T-helper 2 cell treated with Interferon-gamma antibody and Interleukin-4, amounts not matched to agents 100 ng/mL and 5 ng/mL, for 36 hours (primary cell): ENCODE results near the gene CHRD. TPM values are rescaled to one million over a fixed set of nuclear protein-coding genes. Genes with fewer than 3 reads are reported as not detected.
"Not testable (repeated sequence)": the region's sequence is repeated elsewhere in the genome, so short reads cannot be mapped to it uniquely, and the experiment has no call there.

Source experiments
- intact Hi-C: fragments of 100-400 bp; cut with micrococcal nuclease; formaldehyde crosslinking; loops from one replicate; pipeline ENCODE4 v1.15.1; 2023
- total RNA-seq: library from RNA; stranded (reverse); gene quantifications from 2 replicates; pipeline ENCODE4 v1.2.3, GENCODE V29; 2022

Gene CHRD
- total RNA-seq, 1 donor from 2014 or later: not detected

DNA sequence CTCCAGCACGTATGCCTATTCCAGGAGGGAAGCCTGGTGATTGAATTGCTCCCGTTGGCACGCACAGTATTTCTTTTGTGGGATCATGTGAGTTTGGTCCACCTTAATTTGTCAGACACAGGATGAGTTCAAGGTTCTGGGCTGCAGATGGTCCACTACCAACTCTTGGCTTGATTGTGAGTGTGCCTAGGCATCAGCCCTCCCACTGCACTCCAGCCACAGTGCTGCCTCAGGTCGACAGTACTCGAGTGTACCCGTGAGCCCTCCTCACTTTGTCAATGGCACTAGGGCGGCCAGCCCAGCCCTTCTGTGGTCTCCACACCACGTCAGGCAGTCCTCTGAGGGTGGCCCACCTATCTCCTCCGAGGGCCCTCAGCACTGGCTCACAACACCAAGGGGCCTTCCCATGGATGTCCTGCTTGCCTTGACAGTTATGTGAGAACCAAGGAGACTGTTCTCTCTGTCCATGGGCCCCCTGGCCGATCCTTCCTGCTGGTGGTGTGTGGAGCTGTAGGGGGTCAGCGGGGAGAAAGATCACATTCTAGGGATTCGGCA lies 30.2 kb downstream of the CHRD start:
- intact Hi-C loops: no loop called here

DNA sequence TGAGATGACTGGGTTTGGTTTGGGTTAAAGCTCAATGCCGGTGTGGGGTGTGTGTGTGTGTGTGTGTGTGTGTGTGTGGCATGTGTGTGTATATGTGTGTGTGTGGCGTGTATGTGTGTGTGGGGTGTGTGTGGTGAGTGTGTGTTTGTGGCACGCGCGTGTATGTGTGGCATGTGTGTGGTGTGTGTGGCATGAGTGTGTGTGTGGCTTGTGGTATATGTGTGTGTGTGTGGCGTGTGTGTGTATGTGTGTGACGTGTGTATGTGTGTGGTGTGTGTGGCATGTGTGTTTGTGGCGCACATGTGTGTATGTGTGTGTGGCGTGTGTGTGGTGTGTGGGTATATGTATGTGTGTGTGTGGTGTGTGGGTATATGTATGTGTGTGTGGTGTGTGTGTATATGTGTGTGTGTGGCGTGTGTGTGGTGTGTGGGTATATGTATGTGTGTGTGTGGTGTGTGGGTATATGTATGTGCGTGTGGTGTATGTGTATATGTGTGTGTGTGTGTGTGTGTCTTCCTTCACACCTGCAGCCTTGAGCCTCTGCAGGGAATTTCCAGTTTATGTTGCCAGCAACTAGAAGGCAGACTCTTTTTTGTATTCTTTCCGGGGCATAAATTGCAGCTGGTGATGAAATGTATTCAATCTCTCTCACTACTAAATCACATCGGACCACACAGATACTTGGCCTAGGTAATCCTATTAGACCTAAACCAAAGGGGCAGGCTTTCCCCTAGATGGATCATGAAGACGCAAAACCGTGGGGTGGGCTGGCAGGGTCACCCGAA lies 34.8 kb downstream of the CHRD start:
- intact Hi-C loops: loop anchor here (5.0 kb wide), 2 partner anchors 42 to 98 kb away; no protein-coding TSS in a partner anchor

DNA sequence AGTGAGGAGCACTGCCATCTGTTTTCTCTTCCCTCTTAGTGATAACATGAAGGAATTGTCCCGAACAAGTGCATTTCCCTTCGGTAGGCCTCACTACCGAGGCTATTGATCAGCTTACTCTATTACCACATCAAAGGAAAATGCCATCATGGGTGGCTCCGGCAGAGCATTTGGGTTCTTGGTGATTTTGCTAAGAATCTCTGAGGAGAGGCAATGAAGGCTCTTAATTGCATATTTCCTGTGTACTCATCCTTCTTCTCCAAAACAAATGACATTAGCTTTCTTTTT lies 35.3 kb downstream of the CHRD start:
- intact Hi-C loops: loop anchor here (5.0 kb wide), 2 partner anchors 43 to 97 kb away; no protein-coding TSS in a partner anchor

DNA sequence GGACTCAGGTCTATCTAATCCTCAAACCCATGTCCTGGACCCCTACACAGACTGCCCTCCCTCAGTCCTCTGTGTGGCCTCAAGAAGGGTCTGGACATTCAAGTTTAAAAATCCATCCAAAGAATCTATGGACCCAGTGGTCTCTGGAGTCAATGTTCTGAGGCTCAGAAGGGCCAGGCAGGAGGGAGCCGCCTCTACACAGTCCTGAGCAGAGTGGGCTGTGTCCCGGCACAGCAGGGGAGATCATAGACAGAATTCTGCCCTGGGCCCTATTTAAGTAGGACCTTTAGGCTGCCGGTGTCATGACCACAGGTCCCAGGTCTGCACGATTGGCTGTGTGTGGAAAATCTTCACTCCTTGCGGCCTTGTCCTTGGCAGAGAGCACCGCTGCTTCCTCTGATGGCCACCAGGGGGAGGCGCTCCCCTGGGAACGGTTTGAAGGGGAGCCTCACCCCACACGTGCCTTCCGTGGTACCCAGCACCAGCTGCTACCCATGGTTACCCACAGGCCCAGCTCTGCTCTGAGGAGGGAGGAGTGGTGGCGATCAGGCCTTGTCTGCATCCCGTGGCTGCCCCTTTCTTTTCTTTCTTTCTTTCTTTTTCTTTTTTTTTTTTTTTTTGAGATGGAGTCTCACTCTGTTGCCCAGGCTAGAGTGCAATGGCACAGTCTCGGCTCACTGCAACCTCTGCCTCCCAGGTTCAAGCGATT lies 37.9 kb downstream of the CHRD start:
- intact Hi-C loops: loop anchor here (1.0 to 5.0 kb wide), 3 partner anchors 45 to 127 kb away; no protein-coding TSS in a partner anchor

DNA sequence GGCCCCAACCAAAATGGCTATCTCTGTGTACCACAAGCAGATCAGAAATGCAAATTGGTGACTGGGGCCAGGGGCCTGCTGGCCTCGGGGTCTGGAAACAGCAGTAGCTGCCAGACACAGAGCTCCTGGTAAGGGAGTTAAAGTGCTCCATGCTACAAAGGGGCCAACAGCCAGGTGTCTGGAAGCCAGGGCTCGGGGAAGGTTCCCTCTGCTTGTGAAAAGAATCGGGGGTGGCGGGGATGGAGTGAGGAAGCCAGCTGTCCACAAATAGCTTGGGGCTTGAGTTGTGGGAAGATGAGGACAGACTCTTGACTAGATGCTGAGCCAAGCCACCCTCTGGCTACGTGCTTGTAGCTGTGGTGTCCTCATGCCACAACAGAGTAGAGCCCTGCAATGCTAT lies 39.3 kb downstream of the CHRD start:
- intact Hi-C loops: loop anchor here (5.0 kb wide), 2 partner anchors 47 to 93 kb away; no protein-coding TSS in a partner anchor

DNA sequence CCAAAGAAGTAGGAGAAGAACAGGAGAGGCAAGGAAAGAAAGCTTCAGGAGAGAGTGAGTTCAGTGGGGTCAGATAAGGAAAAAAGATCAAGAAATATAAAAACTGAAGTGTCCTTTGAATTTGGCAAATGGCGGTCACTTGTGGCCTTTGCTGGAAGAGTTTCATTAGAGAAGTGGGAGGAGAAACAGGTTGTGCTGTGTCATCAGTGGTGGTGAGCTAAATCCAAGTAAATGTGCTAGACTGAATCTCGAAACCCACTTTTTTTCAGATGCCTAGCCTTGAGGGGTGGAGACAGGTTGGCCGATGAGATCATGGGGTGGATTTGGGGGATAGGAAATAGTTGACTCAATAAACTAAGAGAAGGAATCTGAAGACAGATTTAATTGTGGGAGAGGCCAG lies 43.7 kb downstream of the CHRD start:
- intact Hi-C loops: no loop called here

DNA sequence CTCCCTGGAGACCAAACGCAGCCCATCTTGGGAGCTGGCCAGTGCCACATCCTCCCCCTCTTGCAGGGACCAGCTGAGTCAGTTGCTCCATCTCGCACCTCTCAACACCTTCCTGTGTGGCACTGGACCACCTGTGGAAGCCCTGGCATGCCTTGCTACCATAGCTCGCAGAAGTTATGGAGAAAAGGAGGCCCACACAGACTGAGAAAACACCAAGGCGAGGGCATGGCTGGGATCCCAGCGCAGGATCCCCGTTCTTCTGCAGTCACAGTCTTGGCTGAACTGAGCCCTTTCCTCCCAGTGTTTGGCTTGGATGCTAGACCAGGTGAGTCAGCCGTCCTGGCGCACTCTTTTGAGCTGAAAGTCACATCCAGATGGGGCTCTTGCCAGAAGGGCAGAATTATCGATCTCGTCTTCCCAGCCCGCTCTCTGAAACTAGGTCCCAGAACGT lies 46.9 kb downstream of the CHRD start:
- intact Hi-C loops: no loop called here

DNA sequence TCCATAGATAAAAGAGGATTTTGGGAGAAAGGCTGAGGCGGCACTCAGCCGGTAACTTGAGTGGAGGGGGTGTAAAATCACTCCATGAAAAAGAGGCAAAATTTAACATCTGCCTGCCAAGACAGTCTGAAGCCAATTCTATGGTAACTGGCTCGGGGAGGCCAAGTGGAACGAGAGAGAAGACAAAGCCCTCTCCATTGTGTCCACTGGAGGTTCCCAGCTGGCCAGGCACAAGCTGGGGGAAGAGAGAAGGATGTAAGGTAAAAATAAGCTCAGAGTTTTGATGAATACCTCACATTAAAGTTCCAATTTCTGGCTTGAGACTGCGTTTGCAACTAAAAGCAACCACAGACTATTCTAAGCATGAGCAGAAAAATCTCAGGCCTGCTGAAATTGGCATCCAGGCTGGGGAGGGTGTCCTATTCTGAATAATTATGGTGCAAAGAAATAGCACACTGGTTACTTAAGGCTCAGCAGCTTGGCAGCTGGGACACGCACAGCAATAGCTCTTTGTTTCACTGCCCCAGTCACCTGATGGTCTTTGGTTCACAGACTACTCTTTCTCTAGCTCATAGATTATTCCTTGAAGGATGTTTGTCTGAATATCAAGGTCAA lies 48.8 kb downstream of the CHRD start:
- intact Hi-C loops: no loop called here

DNA sequence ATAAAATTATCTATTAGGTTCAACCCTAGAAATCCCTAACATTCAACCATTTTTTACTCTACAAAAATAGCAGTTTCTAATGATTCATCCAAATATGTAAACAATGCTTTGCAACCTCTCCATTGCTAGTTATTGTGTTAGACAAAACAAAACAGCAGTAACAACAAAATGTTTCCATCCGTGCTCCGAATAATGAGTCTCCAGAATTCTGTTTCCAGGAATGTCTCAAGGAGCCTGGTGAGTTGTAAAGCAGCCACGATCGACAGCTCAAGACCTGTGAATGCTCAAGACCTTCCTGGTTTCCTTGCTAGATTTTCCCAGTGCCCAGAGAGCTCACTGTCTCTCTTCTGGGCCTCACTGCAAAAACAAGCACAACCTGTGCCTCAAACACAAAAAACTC lies 49.9 kb downstream of the CHRD start:
- intact Hi-C loops: no loop called here

DNA sequence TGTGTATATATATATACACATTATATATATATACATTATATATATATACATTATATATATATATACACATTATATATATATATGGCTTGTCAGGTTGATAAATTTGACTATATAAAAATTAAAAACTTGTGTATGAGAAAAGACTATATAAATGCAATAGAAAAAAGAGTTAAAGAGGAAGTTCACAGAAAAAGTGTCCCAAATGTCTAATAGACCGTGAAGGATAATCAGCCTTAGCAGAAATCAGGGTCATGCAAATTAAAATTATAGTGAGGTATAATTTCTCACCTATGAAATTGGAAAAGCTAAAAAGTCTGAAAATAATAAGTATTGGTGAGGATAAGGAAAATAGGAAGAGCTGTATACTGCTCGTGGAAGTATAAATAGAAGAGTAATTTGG lies 51.1 kb downstream of the CHRD start:
- intact Hi-C loops: no loop called here

DNA sequence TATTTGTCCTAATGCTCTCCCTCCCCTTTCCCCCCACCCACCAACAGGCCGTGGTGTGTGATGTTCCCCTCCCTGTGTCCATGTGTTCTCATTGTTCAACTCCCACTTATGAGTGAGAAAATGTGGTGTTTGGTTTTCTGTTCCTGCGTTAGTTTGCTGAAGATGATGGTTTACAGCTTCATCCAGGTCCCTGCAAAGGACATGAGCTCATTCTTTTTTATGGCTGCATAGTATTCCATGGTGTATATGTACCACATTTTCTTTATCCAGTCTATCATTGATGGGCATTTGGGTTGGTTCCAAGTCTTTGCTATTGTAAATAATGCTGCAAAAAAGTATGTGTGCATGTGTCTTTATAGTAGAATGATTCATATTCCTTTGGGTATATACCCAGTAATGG lies 53.3 kb downstream of the CHRD start:
- intact Hi-C loops: not testable (repeated sequence)

DNA sequence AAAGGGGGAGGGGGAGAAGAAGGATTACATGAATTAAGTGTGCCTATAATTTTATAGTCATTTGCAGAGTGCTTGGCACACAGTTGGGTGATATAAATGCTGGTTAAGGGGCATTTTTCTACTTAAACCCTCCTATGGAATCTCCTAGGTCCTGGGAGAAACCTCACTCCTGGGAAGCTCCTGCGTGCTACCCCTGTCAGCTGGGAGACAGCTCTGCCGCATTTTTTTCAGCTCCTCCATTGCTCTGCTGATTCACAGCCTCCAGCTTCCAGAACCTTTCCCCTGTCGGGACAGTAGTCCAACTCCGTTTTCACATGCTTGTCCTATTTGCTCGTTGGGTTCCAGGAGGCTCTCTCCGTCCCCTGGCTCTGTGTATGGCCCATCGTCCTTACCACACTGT lies 59.2 kb downstream of the CHRD start:
- intact Hi-C loops: no loop called here

Other genes with a start within 250 kb of the CHRD start
- 57.1 and 65.5 TPM in 2 replicates for gene EIF2B5, start 244.7 kb upstream of the CHRD start, total RNA-seq
- gene DVL3, start 224.7 kb upstream of the CHRD start, total RNA-seq: 39.7 and 44.5 TPM in 2 replicates
- 194 and 211 TPM in 2 replicates for gene AP2M1, start 205.2 kb upstream of the CHRD start, total RNA-seq
- gene ABCF3, start 193.9 kb upstream of the CHRD start, total RNA-seq: 58.1 and 60.0 TPM in 2 replicates
- gene VWA5B2, start 150.5 kb upstream of the CHRD start, total RNA-seq: not detected in 2 replicates
- 48.5 and 53.0 TPM in 2 replicates for gene ALG3, start 131.1 kb upstream of the CHRD start, total RNA-seq
- gene EEF1AKMT4, start 130.4 kb upstream of the CHRD start, total RNA-seq: 5.0 and 6.4 TPM in 2 replicates
- gene CAMK2N2, start 118.5 kb upstream of the CHRD start, total RNA-seq: 0.14 and 0.16 TPM in 2 replicates
- gene ECE2, start 104.0 kb upstream of the CHRD start, total RNA-seq: not detected in 2 replicates
- gene PSMD2, start 80.8 kb upstream of the CHRD start, total RNA-seq: 225 and 230 TPM in 2 replicates
- 397 and 400 TPM in 2 replicates for gene EIF4G1, start 65.4 kb upstream of the CHRD start, total RNA-seq
- gene FAM131A, start 42.5 kb upstream of the CHRD start, total RNA-seq: 3.8 and 5.3 TPM in 2 replicates
- 3.7 and 4.0 TPM in 2 replicates for gene CLCN2, start 18.4 kb upstream of the CHRD start, total RNA-seq
- gene POLR2H, start 18.3 kb upstream of the CHRD start, total RNA-seq: 89.8 and 91.6 TPM in 2 replicates
- not detected in 2 replicates for gene THPO, start 1.8 kb upstream of the CHRD start, total RNA-seq
- 0.05 and 0.14 TPM in 2 replicates for gene EPHB3, start 181.7 kb downstream of the CHRD start, total RNA-seq